Stimulated activated CD8-positive, alpha-beta memory T cell treated with anti-CD3 and anti-CD28 coated beads, Interleukin-12 subunit alpha, Interleukin-12 subunit beta, amount 100 ng/mL, for 24 hours (primary cell): ENCODE measurements around the gene TRIM38.
A peak's percentile ranks its signal among the peaks of the same experiment; 100 is the strongest.

Experiments
- DNase-seq: peaks from one replicate; pipeline ENCODE4 v3.0.0-alpha.2; 2020; ENCODE audit errors: extremely low read depth

TRIM38 gene

GRCh38 chr6:26026833-26027490 lies 64.4 kb downstream of the TRIM38 start:
- peak; percentile 69 for DNase-seq

DNA sequence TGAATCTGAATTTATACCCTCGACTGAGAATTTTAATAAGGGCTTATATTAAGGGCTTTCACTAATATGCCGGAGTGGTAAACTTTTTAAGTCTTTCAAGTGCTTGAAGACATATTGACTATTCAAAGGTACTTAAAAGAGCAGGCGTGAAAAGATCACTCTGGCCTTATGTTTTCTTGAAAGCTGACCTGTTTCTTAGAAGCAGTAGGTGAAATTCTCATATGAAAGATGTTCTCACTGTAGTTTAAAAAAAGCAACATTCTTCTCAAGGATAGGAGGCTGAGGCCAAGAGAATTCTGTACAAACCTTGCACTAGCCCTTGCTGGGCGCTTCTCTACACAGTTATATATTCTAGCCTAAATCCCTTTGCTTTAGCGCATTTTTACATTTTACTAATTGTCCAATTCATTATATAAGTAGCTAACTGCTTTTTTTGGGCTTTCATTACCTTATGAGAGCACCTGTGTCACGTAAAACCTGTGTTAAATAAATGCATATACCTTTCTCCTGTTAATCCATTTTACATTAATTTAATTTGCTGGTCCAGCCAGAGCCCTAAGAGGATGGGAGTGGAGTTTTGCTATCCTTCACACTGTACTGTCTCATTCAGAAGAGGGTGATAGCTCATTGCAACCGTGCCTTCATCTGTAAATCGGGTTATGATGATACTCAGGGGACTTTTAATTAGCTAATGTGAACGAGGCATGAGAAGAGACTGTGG lies 65.0 kb downstream of the TRIM38 start:
- no peak for DNase-seq

DNA sequence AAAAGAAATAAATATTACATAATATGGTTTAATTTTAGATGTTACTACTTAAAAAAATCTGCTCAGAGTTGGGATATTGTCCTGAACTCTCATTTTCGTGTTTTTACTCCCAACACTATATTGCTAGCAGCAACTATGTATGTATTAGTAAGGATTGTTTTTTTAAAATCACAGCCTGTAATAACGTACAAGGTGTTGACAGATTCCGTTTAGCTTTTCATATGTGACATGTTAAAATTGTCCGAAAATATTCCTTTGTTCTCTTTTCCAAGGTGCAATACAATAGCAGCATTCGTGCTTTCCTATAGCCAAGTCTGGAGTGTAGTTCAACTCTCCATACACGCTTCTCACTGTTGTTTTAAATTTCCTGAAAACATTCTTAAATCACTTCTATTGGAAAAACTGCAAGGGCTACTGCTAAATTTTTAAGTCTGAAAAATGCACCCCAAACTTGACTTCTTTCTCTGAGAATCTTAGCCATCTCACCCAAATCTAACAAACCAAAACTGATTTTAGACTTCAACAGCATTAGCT lies 65.7 kb downstream of the TRIM38 start:
- no peak for DNase-seq

DNA sequence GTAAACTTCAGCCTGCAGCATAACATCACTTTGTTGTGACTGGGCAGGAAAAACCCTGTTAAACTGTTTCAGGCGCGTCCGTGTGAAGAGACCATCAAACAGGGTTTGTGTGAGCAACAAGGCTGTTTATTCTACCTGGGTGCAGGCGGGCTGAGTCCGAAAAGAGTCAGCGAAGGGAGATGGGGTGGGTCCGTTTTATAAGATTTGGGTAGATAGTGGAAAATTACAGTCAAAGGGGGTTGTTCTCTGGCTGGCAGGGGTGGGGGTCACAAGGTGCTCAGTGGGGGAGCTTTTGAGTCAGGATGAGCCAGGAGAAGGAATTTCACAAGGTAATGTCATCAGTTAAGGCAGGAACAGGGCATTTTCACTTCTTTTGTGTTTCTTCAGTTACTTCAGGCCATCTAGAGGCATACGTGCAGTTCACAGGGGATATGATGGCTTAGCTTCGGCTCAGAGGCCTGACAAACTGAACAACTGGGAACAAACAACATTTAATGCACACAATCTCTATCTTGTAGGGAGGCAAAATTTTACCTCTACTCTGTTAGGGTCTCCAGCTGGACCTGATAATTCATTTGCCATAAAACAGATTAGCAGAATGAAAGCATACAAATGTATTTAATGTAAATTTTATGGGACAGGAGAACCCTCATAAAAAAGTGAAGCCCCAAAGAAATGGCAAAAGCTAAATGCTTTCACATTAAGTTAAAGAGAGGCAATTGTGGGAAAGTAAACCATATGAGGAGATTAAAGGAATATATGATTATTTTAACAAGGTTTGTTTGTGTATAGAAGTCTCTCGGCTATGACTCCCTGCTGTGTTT lies 66.4 kb downstream of the TRIM38 start:
- no peak for DNase-seq

GRCh38 chr6:26029570-26029856 lies 66.9 kb downstream of the TRIM38 start:
- no peak for DNase-seq

- no peak for DNase-seq
Measured at GRCh38 chr6:26029857-26030653, 67.5 kb downstream of the TRIM38 start.

GRCh38 chr6:26030716-26031115 lies 68.1 kb downstream of the TRIM38 start:
- no peak for DNase-seq

DNA sequence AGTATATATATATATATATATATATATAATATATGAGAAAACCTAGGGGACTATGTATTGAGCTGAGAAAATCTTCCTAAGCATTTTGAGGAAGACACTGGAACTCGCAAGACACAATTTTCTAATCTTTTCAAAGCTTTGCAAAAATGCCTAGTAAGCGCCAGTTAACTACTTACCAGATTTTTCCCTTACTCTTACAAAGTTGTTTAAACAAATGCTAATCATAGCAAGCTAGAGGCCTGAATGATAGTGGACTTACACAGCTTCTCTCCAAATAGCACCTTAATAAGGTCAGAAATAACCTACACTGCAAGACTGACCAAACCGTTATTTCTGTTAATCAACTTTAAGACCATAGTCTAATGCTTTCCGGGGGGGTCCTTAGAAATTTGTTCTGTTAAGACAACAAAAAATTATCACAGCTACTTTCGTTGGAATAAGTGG lies 68.6 kb downstream of the TRIM38 start:
- no peak for DNase-seq

GRCh38 chr6:26031595-26032339 lies 69.2 kb downstream of the TRIM38 start:
- DNase-seq = no peak

- DNase-seq = no peak
Measured at GRCh38 chr6:26032340-26033084, 69.9 kb downstream of the TRIM38 start.

GRCh38 chr6:26033085-26033940 lies 70.7 kb downstream of the TRIM38 start:
- no peak for DNase-seq

DNA sequence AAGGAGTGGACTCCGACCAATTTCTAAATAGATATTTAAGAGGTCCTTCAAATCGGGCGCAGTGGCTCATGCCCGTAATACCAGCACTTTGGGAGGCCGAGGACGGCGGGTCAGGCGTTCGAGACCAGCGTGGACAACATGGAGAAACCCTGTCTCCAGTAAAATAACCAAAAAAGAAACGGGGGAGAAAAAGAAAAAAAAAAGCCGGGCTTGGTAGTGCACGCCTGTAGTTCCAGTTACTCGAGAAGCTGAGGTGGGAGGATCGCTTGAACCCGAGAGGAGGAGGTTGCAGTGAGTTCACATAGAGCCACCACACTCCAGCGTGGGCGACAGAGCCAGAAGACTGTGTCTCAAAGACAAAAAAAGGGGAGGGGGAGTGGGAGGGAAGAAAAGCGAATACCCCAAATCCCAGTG lies 71.3 kb downstream of the TRIM38 start:
- DNase-seq = no peak

DNA sequence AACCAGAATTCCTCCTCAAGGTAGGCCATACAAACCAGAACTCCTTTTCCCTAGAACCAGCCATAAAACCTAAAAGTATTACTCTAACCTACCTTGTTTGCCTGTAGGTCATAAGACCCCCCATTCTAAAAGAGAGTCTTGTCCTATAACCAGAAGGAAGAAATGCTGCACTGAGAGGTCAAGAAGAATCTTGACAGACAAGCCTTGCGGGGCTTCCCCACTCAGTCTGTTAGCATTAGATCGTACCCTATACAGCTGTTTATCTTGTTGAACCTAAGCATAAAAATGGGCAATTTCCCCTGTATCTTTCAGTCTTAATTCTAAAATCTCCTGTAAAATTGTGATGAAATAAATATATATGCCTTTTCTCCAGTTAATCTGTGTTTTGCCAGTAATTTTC lies 72.3 kb downstream of the TRIM38 start:
- DNase-seq = no peak
